WI38 (cell line): ENCODE results near the gene STX16.

ENCODE experiments used
- H3K4me3 ChIP-seq: 2 replicates; pipeline ENCODE4 v1.5.1; 2011; ENCODE audit warnings: low read depth, mild to moderate bottlenecking, control low read depth, low read length
- CTCF ChIP-seq: IDR thresholded peaks from 2 replicates; pipeline ENCODE4 v1.5.1; 2012; ENCODE audit warnings: low read depth, mild to moderate bottlenecking, control low read depth, low read length

The STX16 gene

GRCh38 chr20:58678806-58679205, 27.7 kb downstream of the STX16 start:
- no peak overlapping the region for H3K4me3 ChIP-seq
- TF ChIP-seq CTCF = no peak

GRCh38 chr20:58682656-58683531, 31.8 kb downstream of the STX16 start:
- no peak overlapping the region for H3K4me3 ChIP-seq
- no peak for TF ChIP-seq CTCF

GRCh38 chr20:58684291-58684690, 33.2 kb downstream of the STX16 start:
- no peak overlapping the region for H3K4me3 ChIP-seq
- no peak for TF ChIP-seq CTCF

GRCh38 chr20:58685988-58686387, 34.9 kb downstream of the STX16 start:
- no peak for TF ChIP-seq CTCF
- no peak overlapping the region for H3K4me3 ChIP-seq

GRCh38 chr20:58688414-58688813, 37.3 kb downstream of the STX16 start:
- TF ChIP-seq CTCF = no peak

GRCh38 chr20:58688840-58689239, 37.8 kb downstream of the STX16 start:
- TF ChIP-seq CTCF = no peak

More at GRCh38 chr20:58688414-58688813, 37.3 kb downstream of the STX16 start:
- no peak overlapping the region for H3K4me3 ChIP-seq

GRCh38 chr20:58690396-58691135, 39.5 kb downstream of the STX16 start:
- H3K4me3 ChIP-seq = no peak overlapping the region
- no peak for TF ChIP-seq CTCF

More at GRCh38 chr20:58688840-58689239, 37.8 kb downstream of the STX16 start:
- H3K4me3 ChIP-seq = no peak overlapping the region
